H9 (cell line): ENCODE results near the gene DNAL1. TPM values are rescaled to one million over a fixed set of nuclear protein-coding genes. Genes with fewer than 3 reads are reported as not detected.
A peak's percentile ranks its signal among the peaks of the same experiment; 100 is the strongest.

Source experiments
- DNase-seq: peaks from one replicate; pipeline ENCODE4 v3.0.0-alpha.2; 2017
- H2AFZ ChIP-seq: one replicate; pipeline ENCODE4 v1.6.1; 2013; ENCODE audit warnings: mild to moderate bottlenecking, low read length, control low read depth, moderate library complexity
- H2AK5ac ChIP-seq: 2 replicates; pipeline ENCODE4 v1.6.1; 2013; ENCODE audit warnings: low read length, control low read depth, mixed read lengths; ENCODE audit not compliant: insufficient read length
- H2BK120ac ChIP-seq: one replicate; pipeline ENCODE4 v1.6.1; 2013; ENCODE audit warnings: low read depth, mild to moderate bottlenecking, low read length, control low read depth, inconsistent platforms; ENCODE audit not compliant: poor library complexity, severe bottlenecking
- H2BK12ac ChIP-seq: 2 replicates; pipeline ENCODE4 v1.6.1; 2013; ENCODE audit warnings: low read length, control low read depth, mixed read lengths, low read depth; ENCODE audit not compliant: insufficient read length
- H2BK15ac ChIP-seq: 2 replicates; pipeline ENCODE4 v1.6.1; 2013; ENCODE audit warnings: low read depth, low read length, control low read depth
- H2BK20ac ChIP-seq: one replicate; pipeline ENCODE4 v1.6.1; 2013; ENCODE audit warnings: low read depth, mild to moderate bottlenecking, low read length, control low read depth, inconsistent platforms; ENCODE audit not compliant: poor library complexity, severe bottlenecking
- H2BK5ac ChIP-seq: 2 replicates; pipeline ENCODE4 v1.6.1; 2013; ENCODE audit warnings: low read length, control low read depth, mixed read lengths; ENCODE audit not compliant: insufficient read length
- H3K14ac ChIP-seq: 2 replicates; pipeline ENCODE4 v1.6.1; 2013; ENCODE audit warnings: low read length, control low read depth; ENCODE audit not compliant: insufficient read depth
- H3K18ac ChIP-seq: 2 replicates; pipeline ENCODE4 v1.6.1; 2013; ENCODE audit warnings: low read depth, mild to moderate bottlenecking, mixed read lengths, low read length, control low read depth; ENCODE audit not compliant: insufficient read length
- H3K23ac ChIP-seq: 2 replicates; pipeline ENCODE4 v1.6.1; 2013; ENCODE audit warnings: low read length, control low read depth, mixed read lengths, low read depth; ENCODE audit not compliant: insufficient read length
- H3K23me2 ChIP-seq: 2 replicates; pipeline ENCODE4 v1.6.1; 2013; ENCODE audit warnings: low read depth, mild to moderate bottlenecking, mixed read lengths, low read length, control low read depth; ENCODE audit not compliant: insufficient read length, poor library complexity, severe bottlenecking
- H3K27ac ChIP-seq: 2 replicates; pipeline ENCODE4 v1.5.1; 2013; ENCODE audit warnings: low read length, control low read depth, mixed read lengths, low read depth; ENCODE audit not compliant: insufficient read length
- H3K27me3 ChIP-seq: 2 replicates; pipeline ENCODE4 v1.6.1; 2013; ENCODE audit warnings: low read length, control low read depth, inconsistent platforms; ENCODE audit not compliant: insufficient read depth
- H3K4ac ChIP-seq: 2 replicates; pipeline ENCODE4 v1.6.1; 2013; ENCODE audit warnings: low read depth, mild to moderate bottlenecking, control low read depth, inconsistent platforms, low read length, moderate library complexity
- H3K4me1 ChIP-seq: 2 replicates; pipeline ENCODE4 v1.6.1; 2013; ENCODE audit warnings: low read length, control low read depth, inconsistent platforms; ENCODE audit not compliant: insufficient read depth
- H3K4me2 ChIP-seq: 2 replicates; pipeline ENCODE4 v1.6.1; 2013; ENCODE audit warnings: low read length, control low read depth, mixed read lengths; ENCODE audit not compliant: insufficient read length, insufficient read depth
- H3K56ac ChIP-seq: 2 replicates; pipeline ENCODE4 v1.6.1; 2013; ENCODE audit warnings: low read depth, mild to moderate bottlenecking, mixed read lengths, low read length, control low read depth; ENCODE audit not compliant: insufficient read length
- H3K79me1 ChIP-seq: 2 replicates; pipeline ENCODE4 v1.6.1; 2013; ENCODE audit warnings: low read depth, mild to moderate bottlenecking, moderate library complexity, low read length, control low read depth, inconsistent platforms; ENCODE audit not compliant: insufficient read depth, poor library complexity, severe bottlenecking
- H3K79me2 ChIP-seq: 2 replicates; pipeline ENCODE4 v1.6.1; 2013; ENCODE audit warnings: low read length, control low read depth, inconsistent platforms; ENCODE audit not compliant: insufficient read depth
- H3K9ac ChIP-seq: 2 replicates; pipeline ENCODE4 v1.6.1; 2013; ENCODE audit warnings: low read length, control low read depth, mixed read lengths; ENCODE audit not compliant: insufficient read length; ENCODE audit errors: extremely low read depth
- H3K9me3 ChIP-seq: one replicate; pipeline ENCODE4 v1.6.1; 2013; ENCODE audit warnings: low read depth, low read length, inconsistent platforms; ENCODE audit not compliant: control insufficient read depth
- H3T11ph ChIP-seq: one replicate; pipeline ENCODE4 v1.6.1; 2013; ENCODE audit warnings: mild to moderate bottlenecking, low read length, control low read depth, inconsistent platforms
- H4K20me1 ChIP-seq: one replicate; pipeline ENCODE4 v1.6.1; 2013; ENCODE audit not compliant: control insufficient read depth, insufficient read length, insufficient read depth
- H4K5ac ChIP-seq: 2 replicates; pipeline ENCODE4 v1.6.1; 2013; ENCODE audit warnings: low read depth, mild to moderate bottlenecking, mixed read lengths, low read length, control low read depth; ENCODE audit not compliant: insufficient read length
- H4K8ac ChIP-seq: replicated peaks from 2 replicates; pipeline ENCODE4 v1.6.1; 2013; ENCODE audit warnings: low read length, control low read depth, mixed read lengths, low read depth; ENCODE audit not compliant: insufficient read length
- H4K91ac ChIP-seq: 2 replicates; pipeline ENCODE4 v1.6.1; 2013; ENCODE audit warnings: low read depth, mild to moderate bottlenecking, moderate library complexity, mixed read lengths, low read length, control low read depth; ENCODE audit not compliant: insufficient read length
- H3K27ac Mint-ChIP-seq, 3 experiments: 2 replicates in 2 of 3; 3 replicates in 1 of 3; pipeline ENCODE4 v1.8.0; 2020 to 2021; ENCODE audit warnings: mixed read lengths in 3 of 3, mild to moderate bottlenecking in 1 of 3, moderate library complexity in 1 of 3
- H3K27me3 Mint-ChIP-seq: 2 replicates; pipeline ENCODE4 v1.8.0; 2021; ENCODE audit warnings: low read depth, mild to moderate bottlenecking, moderate library complexity, mixed read lengths
- H3K36me3 Mint-ChIP-seq, 3 experiments: 2 replicates in 2 of 3; 3 replicates in 1 of 3; pipeline ENCODE4 v1.8.0; 2020 to 2021; ENCODE audit warnings: low read depth in 3 of 3, mixed read lengths in 3 of 3; ENCODE audit not compliant: insufficient read depth in 1 of 3
- H3K4me1 Mint-ChIP-seq, 2 experiments: 2 replicates each; pipeline ENCODE4 v1.8.0; 2020; ENCODE audit warnings: mixed read lengths in 2 of 2
- H3K4me3 Mint-ChIP-seq, 2 experiments: 2 replicates in 1 of 2; 3 replicates in 1 of 2; pipeline ENCODE4 v1.8.0; 2020 to 2021; ENCODE audit warnings: mild to moderate bottlenecking in 2 of 2, mixed read lengths in 2 of 2, moderate library complexity in 1 of 2
- H3K9me3 Mint-ChIP-seq, 2 experiments: 2 replicates in 1 of 2; 3 replicates in 1 of 2; pipeline ENCODE4 v1.8.0; 2020; ENCODE audit warnings: mild to moderate bottlenecking in 2 of 2, mixed read lengths in 2 of 2, moderate library complexity in 1 of 2
- CTCF ChIP-seq: fragments of 200-600 bp; sonication (generic); conservative IDR thresholded peaks from 3 replicates; pipeline ENCODE4 v1.8.0; 2021; ENCODE audit warnings: antibody characterized with exemption, mild to moderate bottlenecking
- WGBS: extraction: QIAGEN DNeasy Blood & Tissue Kit; methylation state at CpG from one replicate; pipeline ENCODE4 v1.1.7; 2013; ENCODE audit warnings: missing lambda C conversion rate, low lambda C conversion rate, mixed read lengths; ENCODE audit not compliant: insufficient read length; ENCODE audit errors: extremely low coverage; 5-methylcytosine and 5-hydroxymethylcytosine counted together
- total RNA-seq: library from RNA; stranded (reverse); gene quantifications from 2 replicates; pipeline ENCODE4 v1.2.1, GENCODE V29; 2021

Gene DNAL1
- total RNA-seq, 1 experiment from 2014 or later, result 17.7 TPM

- H3K23ac ChIP-seq, result no peak within 1 kb of the TSS
- no peak within 1 kb of the TSS for H2BK15ac ChIP-seq
- H3K14ac ChIP-seq, result peak within 1 kb of the TSS; percentile 98
- Mint-ChIP-seq H3K4me3 (peak within 1 kb of the TSS; percentile 81 to 94), H3K4me1 (peaks cover 34 to 40% of the 10 kb centered on the region in 2 experiments), H3K9me3 (no peaks in the 10 kb centered on the region; a peak in 1 of 5 replicates), H3K36me3 (peaks cover 3 to 11% (median 11%) of the 10 kb centered on the region in 3 experiments), H3K27me3 (peaks cover 5% of the 10 kb centered on the region), H3K27ac (peak within 1 kb of the TSS; percentile 46 to 96 (median 91); a peak in 6 of 7 replicates)
- H2BK120ac ChIP-seq, result no peak within 1 kb of the TSS
- peaks cover 28% of the 10 kb centered on the region for H3K23me2 ChIP-seq
- H2BK5ac ChIP-seq, result no peak within 1 kb of the TSS
- no peak within 1 kb of the TSS for H2AFZ ChIP-seq
- peak within 1 kb of the TSS; percentile 71 for H4K8ac ChIP-seq
- H3K9ac ChIP-seq, result peak within 1 kb of the TSS; percentile 92
- peak within 1 kb of the TSS; percentile 88 for H3K4me2 ChIP-seq
- no peak within 1 kb of the TSS for H2AK5ac ChIP-seq
- H4K20me1 ChIP-seq, result peaks cover 2% of the 10 kb centered on the region
- H2BK12ac ChIP-seq, result no peak within 1 kb of the TSS
- no peaks in the 10 kb centered on the region for H3K27me3 ChIP-seq
- peak within 1 kb of the TSS; percentile 89 for H3K18ac ChIP-seq
- H3K56ac ChIP-seq, result no peak within 1 kb of the TSS
- no peak for TF ChIP-seq CTCF
- H3K9me3 ChIP-seq, result no peaks in the 10 kb centered on the region
- H3T11ph ChIP-seq, result no peak within 1 kb of the TSS
- H3K79me1 ChIP-seq, result no peaks in the 10 kb centered on the region
- peak within 1 kb of the TSS; percentile 91 for H4K5ac ChIP-seq
- DNase-seq, result peak; percentile 91
- H3K27ac ChIP-seq, result no peak within 1 kb of the TSS
- H3K79me2 ChIP-seq, result peaks cover 9% of the 10 kb centered on the region; the same call in 1 of the 2 replicates
- H3K4ac ChIP-seq, result no peak within 1 kb of the TSS
- no peak within 1 kb of the TSS for H4K91ac ChIP-seq
- H2BK20ac ChIP-seq, result no peak within 1 kb of the TSS
- no CpG with 5 or more reads among the region's 113 CpGs for WGBS
- no peaks in the 10 kb centered on the region for H3K4me1 ChIP-seq
Observed at GRCh38 chr14:73713803-73714655, 69.2 kb downstream of the DNAL1 start, which contains the start of gene PNMA1. TSS of gene PNMA1 (minus strand) at chr14:73714384. CDS start at chr14:73713639, 745 bp downstream.
